ENCODE results near the gene CDK12. TPM values are rescaled to one million over a fixed set of nuclear protein-coding genes. Genes with fewer than 3 reads are reported as not detected.

CDK12 gene
- total and polyA plus RNA-seq, 2 donors, result 14.2 to 26.1 TPM

DNA sequence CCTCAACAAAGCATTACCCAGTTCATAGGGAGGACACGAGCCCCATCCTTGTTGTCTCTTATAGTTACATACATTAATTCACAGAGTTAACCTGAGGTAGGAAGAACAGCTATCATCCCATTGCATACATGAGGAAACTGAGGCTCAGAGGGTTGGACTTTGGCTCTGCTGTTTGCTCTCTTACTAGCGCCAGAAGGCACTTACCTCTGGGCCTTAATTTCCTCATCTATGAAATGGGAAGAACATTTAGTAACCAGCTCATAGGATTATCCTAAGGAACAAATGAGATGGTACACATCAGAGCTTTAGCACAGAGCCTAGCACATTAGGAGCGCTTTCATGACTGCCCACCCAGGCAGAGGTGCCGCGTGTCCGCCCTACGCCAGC lies 118.8 kb downstream of the CDK12 start:
- H3K9me3 ChIP-seq (ENCODE audit: control insufficient read depth in 2 of 2, insufficient read depth in 1 of 2, low read length in 1 of 2), result no peaks in the 10 kb centered on the region
- DNase-seq (ENCODE audit: low read depth in 6 of 9, low spot score in 9 of 9), result no peak
- no peak overlapping the region for H3K4me3 ChIP-seq (ENCODE audit: low read length in 2 of 2)
- 94% methylated on average over 7 of the region's 7 CpGs for WGBS
- H3K27me3 ChIP-seq (ENCODE audit: control insufficient read depth in 2 of 2, insufficient read depth in 1 of 2, low read length in 1 of 2), result peaks cover 0 to 62% of the 10 kb centered on the region in 2 donors
- no peaks in the 10 kb centered on the region for H3K4me1 ChIP-seq (ENCODE audit: control insufficient read depth in 2 of 2, insufficient read depth in 2 of 2, low read length in 2 of 2)
- H3K27ac ChIP-seq (ENCODE audit: low read depth in 1 of 2, low read length in 1 of 2), result no peak overlapping the region
- no peaks in the 10 kb centered on the region for H3K36me3 ChIP-seq (ENCODE audit: control insufficient read depth in 2 of 2, insufficient read depth in 2 of 2, low read length in 1 of 2)

DNA sequence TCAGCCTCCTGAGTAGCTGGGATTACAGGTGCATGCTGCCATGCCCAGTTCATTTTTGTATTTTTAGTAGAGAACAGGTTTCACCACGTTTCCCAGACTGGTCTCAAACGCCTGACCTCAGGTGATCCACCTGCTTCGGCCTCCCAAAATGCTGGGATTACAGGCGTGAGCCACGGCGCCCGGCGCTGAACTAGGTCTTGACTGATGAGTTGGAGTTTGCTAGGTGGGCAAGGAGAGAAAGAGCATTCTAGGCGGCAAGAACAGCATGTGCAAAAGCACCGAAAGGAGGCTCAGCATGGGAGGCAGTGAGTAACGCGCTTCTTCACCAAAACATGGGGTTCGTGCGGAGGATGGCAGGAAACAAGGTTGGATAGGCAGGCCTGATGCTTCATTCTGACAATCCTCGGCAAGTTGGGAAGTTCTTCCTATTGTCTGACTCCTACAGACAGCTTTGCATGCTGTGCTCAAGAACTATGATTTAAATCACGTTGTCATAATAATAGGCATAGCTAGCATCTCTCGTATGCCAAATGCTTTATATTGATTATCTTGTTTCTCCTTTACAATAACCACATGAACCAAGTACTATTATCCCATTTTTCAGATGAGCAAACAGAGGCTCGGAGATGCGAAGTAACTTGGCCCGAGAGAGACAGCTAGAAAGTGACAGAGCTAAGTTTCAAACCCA lies 119.9 kb downstream of the CDK12 start:
- Histone ChIP-seq H3K4me1 (ENCODE audit: control insufficient read depth in 2 of 2, insufficient read depth in 2 of 2, low read length in 2 of 2) (no peaks in the 10 kb centered on the region), H3K4me3 (ENCODE audit: low read length in 2 of 2) (no peak overlapping the region), H3K27me3 (ENCODE audit: control insufficient read depth in 2 of 2, insufficient read depth in 1 of 2, low read length in 1 of 2) (peaks cover 0 to 52% of the 10 kb centered on the region in 2 donors), H3K9me3 (ENCODE audit: control insufficient read depth in 2 of 2, insufficient read depth in 1 of 2, low read length in 1 of 2) (no peaks in the 10 kb centered on the region), H3K27ac (ENCODE audit: low read depth in 1 of 2, low read length in 1 of 2) (no peak overlapping the region), H3K36me3 (ENCODE audit: control insufficient read depth in 2 of 2, insufficient read depth in 2 of 2, low read length in 1 of 2) (no peaks in the 10 kb centered on the region)
- WGBS, result 93% methylated on average over 20 of the region's 20 CpGs
- DNase-seq (ENCODE audit: low read depth in 6 of 9, low spot score in 9 of 9), result no peak

DNA sequence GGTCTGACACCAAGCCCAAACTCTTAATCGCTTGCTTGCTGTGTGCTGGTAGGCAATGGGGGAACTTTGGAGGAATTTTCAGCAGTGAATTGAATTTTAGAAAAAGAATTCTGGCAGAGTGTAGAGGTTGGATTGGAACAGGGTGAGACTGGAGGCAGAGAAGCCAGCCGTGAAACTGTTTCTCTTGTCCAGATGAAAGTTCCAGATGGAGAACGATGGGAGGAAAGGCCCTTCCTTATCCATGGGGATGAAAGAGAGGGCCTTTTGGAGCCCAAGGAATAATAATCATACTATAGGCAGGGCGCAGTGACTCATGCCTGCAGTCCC lies 120.4 kb downstream of the CDK12 start:
- Histone ChIP-seq H3K4me3 (ENCODE audit: low read length in 2 of 2) (no peak overlapping the region), H3K27me3 (ENCODE audit: control insufficient read depth in 2 of 2, insufficient read depth in 1 of 2, low read length in 1 of 2) (peaks cover 0 to 49% of the 10 kb centered on the region in 2 donors), H3K4me1 (ENCODE audit: control insufficient read depth in 2 of 2, insufficient read depth in 2 of 2, low read length in 2 of 2) (no peaks in the 10 kb centered on the region), H3K9me3 (ENCODE audit: control insufficient read depth in 2 of 2, insufficient read depth in 1 of 2, low read length in 1 of 2) (no peaks in the 10 kb centered on the region), H3K27ac (ENCODE audit: low read depth in 1 of 2, low read length in 1 of 2) (no peak overlapping the region), H3K36me3 (ENCODE audit: control insufficient read depth in 2 of 2, insufficient read depth in 2 of 2, low read length in 1 of 2) (no peaks in the 10 kb centered on the region)
- no peak for DNase-seq (ENCODE audit: low read depth in 6 of 9, low spot score in 9 of 9)
- WGBS, result 97% methylated on average over 4 of the region's 4 CpGs

DNA sequence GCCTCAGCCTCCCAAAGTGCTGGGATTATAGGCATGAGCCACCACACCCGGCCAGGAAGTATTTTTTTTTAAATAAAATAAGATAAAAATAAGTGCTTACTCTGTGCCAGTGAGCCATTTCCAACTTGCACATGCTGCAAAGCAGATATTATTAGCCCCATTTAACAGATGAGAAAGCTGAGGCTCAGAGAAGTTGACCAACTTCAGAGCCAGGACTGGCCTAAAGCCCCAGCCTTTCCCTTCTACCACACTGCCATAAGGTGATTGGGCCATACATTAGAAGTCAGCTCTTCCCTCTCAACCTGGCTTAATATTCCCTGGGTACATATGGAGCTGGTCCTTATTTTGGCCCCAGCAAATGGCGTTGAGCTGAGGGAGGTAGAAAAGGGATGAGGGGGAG lies 121.4 kb downstream of the CDK12 start:
- Histone ChIP-seq H3K4me1 (ENCODE audit: control insufficient read depth in 2 of 2, insufficient read depth in 2 of 2, low read length in 2 of 2) (no peaks in the 10 kb centered on the region), H3K9me3 (ENCODE audit: control insufficient read depth in 2 of 2, insufficient read depth in 1 of 2, low read length in 1 of 2) (no peaks in the 10 kb centered on the region), H3K4me3 (ENCODE audit: low read length in 2 of 2) (no peak overlapping the region), H3K27ac (ENCODE audit: low read depth in 1 of 2, low read length in 1 of 2) (no peak overlapping the region), H3K27me3 (ENCODE audit: control insufficient read depth in 2 of 2, insufficient read depth in 1 of 2, low read length in 1 of 2) (peaks cover 0 to 52% of the 10 kb centered on the region in 2 donors), H3K36me3 (ENCODE audit: control insufficient read depth in 2 of 2, insufficient read depth in 2 of 2, low read length in 1 of 2) (no peaks in the 10 kb centered on the region)
- DNase-seq (ENCODE audit: low read depth in 6 of 9, low spot score in 9 of 9), result no peak
- 70% methylated on average over 2 of the region's 2 CpGs for WGBS

Other genes with a start within 250 kb of the CDK12 start
- gene STAC2, start 235.5 kb upstream of the CDK12 start, total RNA-seq, result under 0.01 TPM
- 1.6 TPM for gene STAC2, start 235.5 kb upstream of the CDK12 start, polyA plus RNA-seq
- gene FBXL20, start 59.9 kb upstream of the CDK12 start, total RNA-seq, result 8.7 TPM
- gene FBXL20, start 59.9 kb upstream of the CDK12 start, polyA plus RNA-seq, result 4.2 TPM
- 19.1 TPM for gene MED1, start 10.2 kb upstream of the CDK12 start, total RNA-seq
- 10.9 TPM for gene MED1, start 10.2 kb upstream of the CDK12 start, polyA plus RNA-seq
- gene NEUROD2, start 146.4 kb downstream of the CDK12 start, total RNA-seq, result not detected
- 0.14 TPM for gene NEUROD2, start 146.4 kb downstream of the CDK12 start, polyA plus RNA-seq
- 1.8 TPM for gene PPP1R1B, start 165.5 kb downstream of the CDK12 start, total RNA-seq
- 1.3 TPM for gene PPP1R1B, start 165.5 kb downstream of the CDK12 start, polyA plus RNA-seq
- 15.1 TPM for gene STARD3, start 175.7 kb downstream of the CDK12 start, total RNA-seq
- 113 TPM for gene STARD3, start 175.7 kb downstream of the CDK12 start, polyA plus RNA-seq
- gene TCAP, start 203.9 kb downstream of the CDK12 start, total RNA-seq, result 0.28 TPM
- gene TCAP, start 203.9 kb downstream of the CDK12 start, polyA plus RNA-seq, result 1.7 TPM
- gene PNMT, start 207.0 kb downstream of the CDK12 start, total RNA-seq, result 0.38 TPM
- gene PNMT, start 207.0 kb downstream of the CDK12 start, polyA plus RNA-seq, result 2.9 TPM
- gene PGAP3, start 226.6 kb downstream of the CDK12 start, total RNA-seq, result 6.6 TPM
- gene PGAP3, start 226.6 kb downstream of the CDK12 start, polyA plus RNA-seq, result 18.5 TPM
- 6.1 TPM for gene ERBB2, start 238.6 kb downstream of the CDK12 start, total RNA-seq
- 14.3 TPM for gene ERBB2, start 238.6 kb downstream of the CDK12 start, polyA plus RNA-seq

Data from thymus (tissue), 11 donors.